Measurements from ENCODE around the gene MYOCOS. TPM values are rescaled to one million over a fixed set of nuclear protein-coding genes. Genes with fewer than 3 reads are reported as not detected.

The MYOCOS gene
- total and polyA plus RNA-seq, 2 donors (not counting 3 experiments of a cell fraction or from before 2014, with no cell fraction given) = not detected

GRCh38 chr1:171596705-171597104 is 25.3 kb upstream of the MYOCOS start:
- Histone ChIP-seq H3K36me3 (ENCODE audit: control insufficient read depth in 2 of 2, extremely low read depth in 1 of 2, insufficient read depth in 2 of 2, low read length in 2 of 2) (peaks cover 3 to 6% of the 10 kb centered on the region in 2 experiments), H3K4me3 (replicated peaks in 1 of 3; ENCODE audit: insufficient read depth in 1 of 3, low read depth in 1 of 3, low read length in 3 of 3) (no peak overlapping the region), H3K27me3 (ENCODE audit: control insufficient read depth in 2 of 2, insufficient read depth in 2 of 2, low read length in 2 of 2) (no peaks in the 10 kb centered on the region), H3K9me1 (replicated peaks; ENCODE audit: control insufficient read depth, extremely low read depth, insufficient read depth, low read length) (no peaks in the 10 kb centered on the region), H3K9ac (replicated peaks; ENCODE audit: extremely low read depth, insufficient read depth, low read length) (no peak overlapping the region), H3K27ac (ENCODE audit: insufficient read depth, low read depth, low read length) (no peak overlapping the region), H4K20me1 (replicated peaks; ENCODE audit: control insufficient read depth, extremely low read depth, insufficient read depth, low read length) (no peaks in the 10 kb centered on the region), H3K79me2 (ENCODE audit: control insufficient read depth, insufficient read depth, low read length) (no peaks in the 10 kb centered on the region), H2AFZ (ENCODE audit: low read depth, low read length) (no peak overlapping the region), H3K9me3 (replicated peaks; ENCODE audit: control insufficient read depth, insufficient read depth, low read length) (no peaks in the 10 kb centered on the region), H3K4me2 (ENCODE audit: insufficient read depth, low read length) (no peak overlapping the region), H3K4me1 (ENCODE audit: control insufficient read depth, extremely low read depth, insufficient read depth, low read length) (no peaks in the 10 kb centered on the region)
- POLR2A ChIA-PET = no interaction called here
- DNase-seq (ENCODE audit: low read depth, low spot score) (no peak), FAIRE-seq (no peak)
- dilution Hi-C loops (cut with MboI; ENCODE audit: extremely low pct_ligation_motif_present, low sequenced_read_pairs) = no loop called here
- intact Hi-C loops (cut with micrococcal nuclease) = no loop called here
- CTCF ChIA-PET = interaction anchor here (1.5 to 1.7 kb wide), 2 partner anchors 48 to 120 kb away, joined by 3 to 6 read pairs; no protein-coding TSS in a partner anchor
- TF ChIP-seq JUN (IDR thresholded peaks at IDR 0.05; ENCODE audit: borderline replicate concordance, insufficient read depth, insufficient read length, low read depth) (no peak), EZH2 (IDR thresholded peaks at IDR 0.05; ENCODE audit: borderline replicate concordance, low read depth, low read length, severe bottlenecking) (no peak), MYC (IDR thresholded peaks at IDR 0.05; ENCODE audit: low read depth, low read length) (no peak), POLR2AphosphoS5 (IDR thresholded peaks at IDR 0.05; ENCODE audit: insufficient read depth, low read depth, low read length) (no peak), GATA2 (IDR thresholded peaks at IDR 0.05; ENCODE audit: insufficient read depth, insufficient read length, low read depth, low read length) (no peak), MAX (IDR thresholded peaks at IDR 0.05; ENCODE audit: insufficient read depth, insufficient read length) (no peak), CTCF (IDR thresholded peaks at IDR 0.05; ENCODE audit: extremely low read depth in 1 of 2, insufficient read depth in 1 of 2, low read depth in 1 of 2, low read length in 2 of 2) (no peak)
- no TSS peak for BruUV-seq (replicated peaks)
